MCF 10A (cell line): Measurements from ENCODE around the gene BIRC3. TPM values are rescaled to one million over a fixed set of nuclear protein-coding genes. Genes with fewer than 3 reads are reported as not detected.
"Not testable (repeated sequence)": the region's sequence is repeated elsewhere in the genome, so short reads cannot be mapped to it uniquely, and the experiment has no call there.

Source experiments
- BruUV-seq: library from RNA; stranded (reverse); fragments of 400-500 nt; replicated peaks from 2 replicates; lab custom pipeline; 2021; lab: Mats Ljungman, UMichigan
- CTCF ChIA-PET: fragments of 300-600 bp; sonication (Branson Sonifier 250); formaldehyde crosslinking; extraction: SDS; loops from one replicate; lab custom pipeline; 2021; ENCODE audit warnings: antibody characterized with exemption, inconsistent platforms; lab: Yijun Ruan, JAX
- POLR2A ChIA-PET: fragments of 300-600, 350-650 bp; sonication (Branson Sonifier 250); formaldehyde crosslinking; extraction: SDS; loops from one replicate; lab custom pipeline; 2020; ENCODE audit warnings: antibody characterized with exemption, inconsistent platforms; lab: Yijun Ruan, JAX
- DNase-seq: peaks from one replicate; pipeline ENCODE4 v3.0.0-alpha.2; 2018; ENCODE audit not compliant: unreplicated experiment
- H3K27ac Mint-ChIP-seq: one replicate; pipeline ENCODE4 v1.8.0; 2022; ENCODE audit warnings: mild to moderate bottlenecking, low read depth, mixed read lengths; ENCODE audit not compliant: unreplicated experiment
- H3K27me3 Mint-ChIP-seq: one replicate; pipeline ENCODE4 v1.8.0; 2022; ENCODE audit warnings: mixed read lengths; ENCODE audit not compliant: insufficient read depth, unreplicated experiment
- H3K36me3 Mint-ChIP-seq: one replicate; pipeline ENCODE4 v1.8.0; 2022; ENCODE audit warnings: mild to moderate bottlenecking, moderate library complexity, mixed read lengths; ENCODE audit not compliant: insufficient read depth, unreplicated experiment
- H3K4me1 Mint-ChIP-seq: one replicate; pipeline ENCODE4 v1.8.0; 2022; ENCODE audit warnings: mixed read lengths; ENCODE audit not compliant: insufficient read depth, unreplicated experiment
- H3K4me3 Mint-ChIP-seq: one replicate; pipeline ENCODE4 v1.8.0; 2022; ENCODE audit warnings: mild to moderate bottlenecking, moderate library complexity, mixed read lengths; ENCODE audit not compliant: unreplicated experiment
- H3K9me3 Mint-ChIP-seq: one replicate; pipeline ENCODE4 v1.8.0; 2022; ENCODE audit warnings: mixed read lengths; ENCODE audit not compliant: unreplicated experiment
- CTCF ChIP-seq: fragments of 200-600 bp; IDR thresholded peaks from one replicate; pipeline ENCODE4 v1.8.0; 2022; ENCODE audit warnings: antibody characterized with exemption, mild to moderate bottlenecking; ENCODE audit not compliant: unreplicated experiment
- intact Hi-C: fragments of 100-400 bp; cut with micrococcal nuclease; formaldehyde crosslinking; loops from 2 replicates; pipeline ENCODE4 v1.14.1; 2022
- total RNA-seq: library from RNA; stranded (reverse); gene quantifications from 2 replicates; pipeline ENCODE4 v1.2.3, GENCODE V29; 2022

BIRC3 gene
- total RNA-seq, 1 experiment from 2014 or later, result 124 TPM

DNA sequence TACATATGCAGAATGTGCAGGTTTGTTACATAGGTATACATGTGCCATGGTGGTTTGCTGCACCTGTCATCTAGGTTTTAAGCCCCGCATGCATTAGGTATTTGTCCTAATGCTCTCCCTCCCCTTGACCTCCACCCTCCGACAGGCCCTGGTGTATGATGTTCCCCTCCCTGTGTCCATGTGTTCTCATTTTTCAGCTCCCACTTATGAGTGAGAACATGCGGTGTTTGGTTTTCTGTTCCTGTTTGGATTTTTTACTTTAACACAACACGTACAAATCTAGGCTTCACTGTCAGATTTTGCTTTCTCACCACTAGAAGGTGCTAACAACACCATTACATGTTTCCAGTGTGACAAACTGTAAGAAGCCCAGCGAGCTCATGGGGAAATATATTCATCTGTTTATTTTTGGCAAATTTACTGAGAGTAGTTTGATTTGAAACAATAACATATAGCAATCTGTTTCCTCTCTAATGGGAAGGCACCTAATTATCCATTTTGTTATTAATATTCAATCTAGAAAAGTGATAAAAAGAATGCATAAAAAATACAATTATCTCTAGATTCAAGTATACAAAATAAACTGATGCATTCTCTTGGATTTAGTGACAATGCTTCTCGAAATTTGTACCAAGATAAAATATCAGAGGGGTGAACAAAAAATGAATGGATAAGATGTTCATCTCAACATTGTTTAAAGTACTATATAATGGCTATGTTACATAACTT, 23.2 kb upstream of the BIRC3 start:
- Mint-ChIP-seq H3K9me3 (no peaks in the 10 kb centered on the region), H3K4me1 (peaks cover 18% of the 10 kb centered on the region), H3K27me3 (no peaks in the 10 kb centered on the region), H3K36me3 (no peaks in the 10 kb centered on the region), H3K27ac (peak overlapping the region; percentile 7), H3K4me3 (peak overlapping the region; percentile 35)
- POLR2A ChIA-PET, result interaction anchor here (0.6 to 5.9 kb wide), 17 partner anchors 8 to 557 kb away, joined by 3 to 76 read pairs (median 6); partner anchors contain the start of genes BIRC2 and BIRC3
- TF ChIP-seq CTCF, result peak; percentile 52
- BruUV-seq, result no TSS peak
- CTCF ChIA-PET, result interaction anchor here (0.5 to 10.5 kb wide), 35 partner anchors 8 to 1823 kb away, joined by 3 to 239 read pairs (median 4); partner anchors contain the start of genes BIRC2 and BIRC3
- intact Hi-C loops, result loop anchor here (1.0 to 5.0 kb wide), 4 partner anchors 12 to 373 kb away; partner anchors contain the start of genes BIRC2 and BIRC3
- DNase-seq, result peak; percentile 70

GRCh38 chr11:102295045-102295444, 22.2 kb upstream of the BIRC3 start:
- Mint-ChIP-seq H3K9me3 (no peaks in the 10 kb centered on the region), H3K4me3 (no peak overlapping the region), H3K4me1 (peaks cover 12% of the 10 kb centered on the region), H3K27me3 (no peaks in the 10 kb centered on the region), H3K36me3 (no peaks in the 10 kb centered on the region), H3K27ac (no peak overlapping the region)
- DNase-seq, result no peak
- no TSS peak for BruUV-seq
- intact Hi-C loops, result no loop called here
- TF ChIP-seq CTCF, result no peak
- POLR2A ChIA-PET, result interaction anchor here (0.5 to 5.9 kb wide), 11 partner anchors 7 to 318 kb away, joined by 3 to 76 read pairs (median 12); partner anchors contain the start of genes BIRC2 and BIRC3
- CTCF ChIA-PET, result interaction anchor here (0.5 to 10.5 kb wide), 18 partner anchors 9 to 1824 kb away, joined by 3 to 239 read pairs (median 7); partner anchors contain the start of gene BIRC3

GRCh38 chr11:102296757-102297156, 20.5 kb upstream of the BIRC3 start:
- ChIA-PET CTCF (interaction anchor here (10.5 kb wide), 1 partner anchor 19 kb away, joined by 239 read pairs; the partner anchor contains the start of gene BIRC3), POLR2A (interaction anchor here (1.2 to 5.9 kb wide), 4 partner anchors 10 to 50 kb away, joined by 3 to 76 read pairs (median 52); partner anchors contain the start of genes BIRC2 and BIRC3)
- H3K36me3 Mint-ChIP-seq, H3K27ac Mint-ChIP-seq, BruUV-seq, intact Hi-C loops, H3K27me3 Mint-ChIP-seq, H3K4me3 Mint-ChIP-seq, DNase-seq, H3K9me3 Mint-ChIP-seq: not testable (repeated sequence)
- H3K4me1 Mint-ChIP-seq, result peaks cover 20% of the 10 kb centered on the region

- BruUV-seq, H3K36me3 Mint-ChIP-seq, DNase-seq, H3K27me3 Mint-ChIP-seq, H3K4me3 Mint-ChIP-seq, intact Hi-C loops: not testable (repeated sequence)
- H3K9me3 Mint-ChIP-seq, result peaks cover 10% of the 10 kb centered on the region
- ChIA-PET CTCF (interaction anchor here (0.6 to 1.4 kb wide), 8 partner anchors 12 to 650 kb away, joined by 3 to 8 read pairs (median 3); no protein-coding TSS in a partner anchor), POLR2A (interaction anchor here (1.0 to 1.7 kb wide), 5 partner anchors 13 to 48 kb away, joined by 3 to 11 read pairs (median 6); no protein-coding TSS in a partner anchor)
- peaks cover 35% of the 10 kb centered on the region for H3K4me1 Mint-ChIP-seq
- H3K27ac Mint-ChIP-seq, result peak overlapping the region; percentile 12
These were observed 16.4 kb upstream of the BIRC3 start for GRCh38 chr11:102300837-102301236.
